A549 treated with dexamethasone at 1 μM for 4 hours (cell line): ENCODE data around the gene MTMR3. TPM values are rescaled to one million over a fixed set of nuclear protein-coding genes. Genes with fewer than 3 reads are reported as not detected.

Experiments used
- total RNA-seq: library from RNA; stranded (reverse); fragments of 200-300 nt; extraction: Qiagen RNA extraction; gene quantifications from 5 replicates; pipeline ENCODE4 v1.2.3, GENCODE V29; 2022

MTMR3 gene
- 6.5 to 10.0 TPM (median 9.7 TPM) in 5 replicates for total RNA-seq

GRCh38 chr22:29883045-29883774 lies at the start of gene MTMR3:
MTMR3 (plus strand) TSS chr22:29883174; CDS start chr22:29971060, 87,886 bp downstream.

GRCh38 chr22:29837741-29838598 lies 45.0 kb upstream of the MTMR3 start, which contains the start of gene ASCC2:
ASCC2 (minus strand) TSS chr22:29838274; CDS start chr22:29832325, 5,949 bp downstream.

GRCh38 chr22:30079952-30080533 lies 197.1 kb downstream of the MTMR3 start, which contains the start of gene HORMAD2:
HORMAD2 (plus strand) TSS chr22:30080464; CDS start chr22:30093953, 13,489 bp downstream.

Other genes with a start within 250 kb of the MTMR3 start
- gene CABP7, start 163.2 kb upstream of the MTMR3 start, total RNA-seq, result 0.03 to 0.21 TPM (median 0.18 TPM) in 5 replicates
- 13.3 to 20.0 TPM (median 18.0 TPM) in 5 replicates for gene ZMAT5, start 116.2 kb upstream of the MTMR3 start, total RNA-seq
- gene UQCR10, start 115.8 kb upstream of the MTMR3 start, total RNA-seq, result 104 to 132 TPM (median 115 TPM) in 5 replicates
- gene ASCC2, start 44.9 kb upstream of the MTMR3 start, total RNA-seq, result 21.2 to 32.4 TPM (median 31.8 TPM) in 5 replicates
- gene HORMAD2, start 197.3 kb downstream of the MTMR3 start, total RNA-seq, result not detected in 5 replicates